NCI-H1930 (cell line): ENCODE data around the gene LPP.
A peak's percentile ranks its signal among the peaks of the same experiment; 100 is the strongest.

ENCODE experiments used
- DNase-seq, 2 experiments: peaks; one replicate each; lab custom pipeline; 2025; lab: John Stamatoyannopoulos, UW

The LPP gene

GRCh38 chr3:188135271-188135670 lies 18.7 kb upstream of the LPP start:
- DNase-seq = no peak

GRCh38 chr3:188137051-188137450 lies 16.9 kb upstream of the LPP start:
- DNase-seq = no peak

- no peak for DNase-seq
These were observed 14.5 kb upstream of the LPP start for GRCh38 chr3:188139466-188139865.

DNA sequence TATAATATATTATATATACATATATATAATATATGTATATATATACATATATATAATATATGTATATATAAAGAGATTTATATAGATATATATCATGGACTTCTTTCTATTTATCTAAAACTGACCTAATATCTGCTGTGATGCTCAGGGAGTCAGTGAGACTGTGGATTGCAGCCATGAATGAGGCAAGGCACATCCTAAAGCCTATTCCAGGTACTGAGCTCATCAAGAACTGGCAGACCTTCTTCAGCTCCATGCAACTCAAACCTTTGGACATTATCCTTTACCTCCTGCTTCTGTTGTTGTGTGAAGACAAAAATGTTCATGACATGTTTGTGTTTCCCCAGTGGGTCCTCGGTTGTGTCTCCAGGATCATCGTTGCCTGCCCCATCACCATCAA lies 7.7 kb upstream of the LPP start:
- no peak for DNase-seq

DNA sequence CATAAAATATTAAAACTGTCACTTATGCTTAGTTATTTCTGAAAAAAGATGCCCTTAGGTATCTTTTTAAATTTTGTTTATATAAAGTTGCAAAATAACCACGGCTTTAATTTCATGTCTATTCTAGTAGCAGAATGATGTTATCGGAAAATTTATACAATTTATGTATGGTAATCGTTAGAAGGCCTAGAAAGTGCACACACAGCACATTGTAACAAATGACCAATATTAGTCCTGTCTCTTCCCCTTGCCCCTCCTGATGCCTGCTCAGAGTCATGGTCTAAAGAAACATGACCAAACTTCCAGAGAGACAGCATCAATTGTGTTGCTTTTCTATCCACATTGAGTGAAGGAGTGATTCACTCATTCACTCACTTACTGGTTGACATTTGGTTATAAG lies 6.2 kb upstream of the LPP start:
- no peak for DNase-seq

DNA sequence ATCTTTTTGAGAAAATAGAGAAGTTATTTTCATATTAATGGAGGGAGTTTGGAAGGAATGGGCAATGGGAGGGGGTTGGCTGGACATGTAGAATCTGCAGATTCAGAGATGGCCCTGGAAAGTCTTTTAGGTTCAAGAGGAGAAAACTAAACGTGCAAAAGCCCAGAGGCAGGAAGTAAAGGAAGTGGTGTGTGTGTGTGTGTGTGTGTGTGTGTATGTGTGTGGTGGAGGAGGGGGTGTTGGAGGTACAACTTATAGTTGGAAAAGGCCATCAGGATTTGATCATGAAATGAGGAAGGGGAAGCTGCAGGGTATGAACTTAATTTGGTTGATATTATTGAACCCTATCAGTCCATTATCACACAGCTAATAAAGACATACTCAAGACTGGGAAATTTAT lies 5.6 kb upstream of the LPP start:
- no peak for DNase-seq

DNA sequence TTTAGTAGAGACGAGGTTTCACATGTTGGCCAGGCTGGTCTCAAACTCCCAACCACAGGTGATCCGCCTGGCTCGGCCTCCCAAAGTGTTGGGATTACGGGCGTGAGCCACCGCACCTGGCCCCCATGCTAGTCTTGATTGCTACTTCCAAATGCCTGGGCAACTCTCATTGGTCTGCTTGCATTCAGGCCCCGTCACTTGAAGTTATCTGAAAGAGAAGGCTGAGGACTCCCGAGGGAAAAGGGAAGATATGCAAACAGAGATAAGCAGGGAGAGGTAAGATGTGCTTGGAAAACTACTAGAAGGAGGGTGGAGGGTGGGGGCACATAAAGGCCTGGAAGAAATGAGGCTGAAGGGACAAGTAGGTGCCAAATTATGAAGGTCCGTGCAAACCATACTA lies 4.4 kb upstream of the LPP start:
- DNase-seq = no peak

DNA sequence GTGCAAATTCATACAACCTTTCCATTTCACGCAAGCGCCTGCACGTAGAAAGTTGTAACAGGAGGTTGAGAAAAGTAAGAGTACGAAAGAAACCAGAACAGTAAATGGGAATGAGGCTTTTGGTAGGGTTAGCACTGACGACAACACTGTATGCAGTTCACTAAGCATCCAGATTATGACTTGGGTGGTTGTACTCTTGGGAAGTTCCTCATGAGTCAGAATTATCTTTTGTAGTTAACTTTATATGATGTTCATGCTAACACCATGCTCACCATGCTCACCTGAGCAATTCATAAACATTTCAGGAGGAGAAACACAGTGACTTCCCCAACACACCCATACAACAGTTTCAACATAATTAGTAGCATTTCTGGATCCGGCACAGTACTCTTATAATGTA lies 3.0 kb upstream of the LPP start:
- DNase-seq = no peak

GRCh38 chr3:188151438-188151837 lies 2.5 kb upstream of the LPP start:
- DNase-seq = no peak

GRCh38 chr3:188152660-188153436 lies 1.1 kb upstream of the LPP start:
- no peak for DNase-seq

DNA sequence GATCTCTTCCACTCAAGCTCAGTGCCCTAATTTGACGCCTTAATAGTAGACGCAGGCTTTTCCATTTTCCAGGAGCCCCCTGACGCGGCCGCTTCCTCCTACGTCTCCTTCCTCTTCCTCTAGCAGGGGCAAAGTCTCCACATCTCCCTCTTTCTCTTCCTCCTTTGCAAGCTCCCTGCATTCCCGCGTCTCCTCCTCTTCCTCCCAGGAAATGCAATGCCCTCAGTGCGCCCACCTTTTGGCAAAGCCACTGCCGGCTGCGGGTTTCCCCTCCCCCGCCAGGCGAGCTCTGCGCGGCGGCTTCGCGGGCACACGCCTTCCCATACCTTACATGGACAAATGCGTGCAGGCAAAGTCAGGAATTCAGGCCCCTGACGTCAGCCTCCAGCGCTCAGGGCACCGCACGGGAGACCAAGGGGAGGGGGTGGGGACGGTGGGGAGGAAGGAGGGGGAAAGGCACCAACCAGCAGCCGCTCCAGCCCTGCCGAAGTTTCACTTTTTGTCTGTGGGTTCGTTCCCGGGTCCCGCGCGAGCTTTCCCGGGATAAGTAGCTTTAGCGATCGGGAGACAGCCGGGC lies 432 bp upstream of the LPP start:
- DNase-seq = peak in 1 of 2 experiments; percentile 29

DNA sequence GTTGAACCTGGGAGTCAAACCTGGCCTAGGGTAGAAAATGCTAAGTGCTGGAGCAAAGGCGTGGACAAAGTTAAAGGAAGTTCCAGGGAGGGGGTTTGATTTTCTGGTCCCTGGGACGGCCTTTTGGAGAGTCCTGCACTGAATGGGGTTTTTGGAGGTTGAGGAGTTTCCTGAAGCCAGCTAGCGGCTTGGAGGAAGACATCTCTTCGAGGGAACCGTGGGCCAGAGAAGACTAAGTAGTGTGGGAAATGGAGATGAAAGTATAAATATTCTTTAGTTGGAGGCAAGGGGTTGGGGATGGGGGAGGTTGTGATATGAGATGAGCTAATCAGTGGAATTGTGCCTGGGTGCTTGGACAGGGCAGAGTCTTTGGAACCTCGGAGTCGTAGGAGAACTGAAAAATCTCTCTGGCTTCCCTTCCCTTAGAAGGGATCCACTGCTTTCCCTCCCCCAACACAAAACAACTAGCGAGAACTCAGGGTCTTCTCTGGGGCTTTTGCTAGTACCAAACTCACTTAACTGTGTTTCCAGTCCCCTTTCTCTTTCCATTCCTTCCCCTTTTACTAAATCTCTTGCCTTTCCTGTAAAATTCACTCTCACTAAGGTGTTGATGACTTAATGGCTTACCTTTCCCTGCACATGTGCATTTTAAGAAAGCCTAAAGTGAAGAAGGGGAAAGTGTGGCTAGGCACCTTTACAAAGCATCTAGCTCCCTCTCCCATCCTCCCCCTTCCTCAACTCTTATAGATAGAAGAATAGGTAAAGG lies 1.0 kb downstream of the LPP start:
- no peak for DNase-seq

DNA sequence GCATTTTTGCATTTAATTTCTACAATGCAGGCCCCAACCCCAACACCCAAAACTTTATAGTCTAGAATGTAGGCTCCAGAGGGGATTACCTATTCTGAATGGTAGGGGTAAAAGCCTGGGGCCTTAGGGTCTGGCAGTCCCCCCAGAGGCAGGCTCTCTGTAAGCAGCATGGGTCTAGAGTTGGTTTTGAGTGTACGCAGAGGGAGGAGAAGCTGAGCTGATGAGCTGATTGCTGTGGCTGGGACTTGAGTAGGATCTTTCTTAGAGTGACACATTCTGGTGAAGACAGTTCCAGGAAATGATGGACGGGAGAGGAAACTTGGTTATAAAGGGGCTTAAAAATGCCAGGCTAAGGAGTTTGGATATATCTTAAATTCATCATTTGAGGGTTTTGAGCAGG lies 2.1 kb downstream of the LPP start:
- no peak for DNase-seq

DNA sequence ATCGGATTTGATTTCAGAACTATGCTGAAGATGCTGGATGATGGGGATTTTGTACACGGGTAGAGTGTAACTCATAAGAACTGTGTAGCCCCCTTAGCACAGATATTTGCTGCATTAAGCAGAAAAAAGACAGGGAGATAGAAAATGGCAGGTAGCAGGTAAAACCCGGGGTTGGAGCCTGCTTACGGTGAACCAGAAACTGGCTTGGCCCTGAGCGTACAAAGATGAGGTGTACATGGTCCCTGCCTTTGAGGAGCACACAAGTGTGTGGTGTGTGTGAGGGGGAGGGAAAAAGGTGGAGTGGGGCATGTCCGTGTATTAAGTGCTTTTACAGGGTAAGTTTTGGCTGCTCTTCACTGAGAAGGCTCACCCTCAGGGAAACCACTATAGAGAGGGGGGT lies 3.5 kb downstream of the LPP start:
- DNase-seq = no peak

DNA sequence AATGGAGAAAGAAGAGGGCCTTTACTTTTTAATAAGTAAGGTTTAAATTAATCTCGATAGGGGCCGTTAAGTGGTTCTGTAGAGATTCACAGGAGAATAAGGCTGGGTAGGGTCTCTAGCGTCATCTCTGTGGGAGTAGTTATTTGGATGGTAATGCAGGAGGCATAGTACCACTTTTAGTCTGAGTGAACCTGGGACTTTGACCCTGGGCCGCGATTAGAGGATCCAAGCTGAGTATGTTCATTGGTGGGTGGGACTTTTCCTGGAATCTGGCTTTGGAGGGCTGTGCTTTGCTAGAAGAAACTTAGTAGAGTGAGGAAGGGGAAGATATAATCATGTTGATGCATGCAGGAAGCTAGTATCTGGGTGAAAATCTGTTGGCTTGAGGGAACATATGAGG lies 4.0 kb downstream of the LPP start:
- DNase-seq = no peak

- DNase-seq = no peak
These were observed 4.9 kb downstream of the LPP start for GRCh38 chr3:188158731-188159310.

- no peak for DNase-seq
These were observed 6.8 kb downstream of the LPP start for GRCh38 chr3:188160751-188161150.

DNA sequence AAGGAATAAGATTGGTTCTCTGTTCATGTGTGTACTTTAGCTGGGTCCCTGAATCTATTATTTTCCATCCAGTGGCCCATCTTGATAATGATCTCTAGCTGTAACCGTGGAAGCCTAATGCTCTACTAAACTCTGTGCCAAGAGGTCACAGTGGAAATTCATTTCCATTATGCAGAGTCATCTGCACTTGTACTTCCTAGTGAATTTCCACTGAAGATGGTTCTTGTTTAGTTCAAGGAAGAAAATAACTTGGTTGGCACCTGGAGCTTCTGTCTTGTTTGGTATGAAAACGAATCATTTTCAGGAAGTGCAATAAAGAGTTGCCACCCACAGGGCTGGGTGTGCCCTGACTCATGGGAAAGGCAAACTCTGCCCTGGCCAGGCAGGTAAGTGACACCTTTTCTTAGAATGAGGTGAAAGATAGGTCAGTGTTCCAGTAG lies 10.3 kb downstream of the LPP start:
- DNase-seq = no peak

GRCh38 chr3:188165596-188165995 lies 11.6 kb downstream of the LPP start:
- DNase-seq = no peak

DNA sequence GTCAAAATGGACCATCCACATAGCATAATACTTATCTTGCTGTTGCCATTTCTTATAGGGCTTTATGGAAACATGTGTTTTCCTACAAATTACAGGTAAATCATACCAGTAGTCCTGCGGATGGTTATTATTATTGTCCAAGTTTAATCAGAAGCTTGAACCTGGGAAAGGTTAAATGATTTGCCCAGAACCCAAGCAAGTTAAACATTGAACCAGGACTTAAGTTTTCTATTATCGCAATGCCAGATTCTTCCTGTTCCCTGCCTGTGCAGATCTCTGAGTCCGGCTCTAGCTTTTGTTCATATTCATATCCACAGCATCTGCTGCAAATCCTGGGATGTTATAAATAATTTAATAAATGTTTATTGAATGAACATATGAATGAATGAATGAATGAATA lies 12.5 kb downstream of the LPP start:
- DNase-seq = no peak

- no peak for DNase-seq
These were observed 14.2 kb downstream of the LPP start for GRCh38 chr3:188168186-188168585.

GRCh38 chr3:188168648-188169047 lies 14.7 kb downstream of the LPP start:
- DNase-seq = no peak
